Measurements from ENCODE around the gene TMEM178B. TPM values are rescaled to one million over a fixed set of nuclear protein-coding genes. Genes with fewer than 3 reads are reported as not detected.

The TMEM178B gene
- total and polyA plus RNA-seq, 2 of the 4 experiments (the other 2 are of a cell fraction), result under 0.01 to 0.05 TPM

DNA sequence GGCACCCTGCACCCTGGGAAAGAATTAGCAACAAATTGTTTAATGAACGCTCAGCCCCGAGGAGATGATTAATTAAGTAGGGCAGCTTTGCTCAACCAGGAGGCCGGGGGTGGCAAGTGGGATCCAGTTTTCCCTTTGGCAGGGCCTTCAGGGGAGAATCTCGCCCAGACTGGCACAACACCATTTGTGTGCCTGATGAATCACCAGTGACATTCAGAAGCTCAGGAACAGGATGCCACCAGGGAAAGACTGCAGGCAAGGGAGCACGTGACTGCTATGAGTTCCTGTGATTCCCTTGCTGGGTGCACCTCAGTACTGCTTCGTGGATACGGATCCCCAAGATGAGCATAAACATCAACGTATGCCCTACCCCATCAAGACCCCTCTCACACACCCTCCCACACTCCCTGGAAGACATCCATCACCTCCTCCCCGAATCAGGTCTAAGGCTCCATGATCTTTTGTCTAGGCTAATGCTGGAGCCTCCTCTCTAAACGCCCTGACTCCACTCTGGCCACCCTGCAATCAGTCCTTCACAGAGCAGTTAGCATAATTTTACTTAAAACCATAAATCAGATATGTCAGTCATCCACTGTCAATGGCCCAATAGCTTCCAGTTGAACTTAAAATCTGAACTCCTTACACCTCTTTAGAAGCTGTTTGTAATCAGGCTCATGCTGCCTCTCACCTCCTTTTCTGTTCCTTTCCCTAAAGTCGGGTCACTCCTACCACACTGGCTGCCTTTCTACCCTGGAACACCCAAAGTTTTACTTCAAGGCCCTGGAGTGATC, 368.2 kb downstream of the TMEM178B start:
- CTCF ChIA-PET, result no interaction called here
- no peak for TF ChIP-seq CEBPB (IDR thresholded peaks at IDR 0.05; ENCODE audit: low read depth, low read length)
- no peak for TF ChIP-seq RAD21 (IDR thresholded peaks at IDR 0.05; ENCODE audit: low read length)
- no peak for TF ChIP-seq BHLHE40 (IDR thresholded peaks at IDR 0.05; ENCODE audit: low read depth, low read length)
- TF ChIP-seq RCOR1 (IDR thresholded peaks at IDR 0.05; ENCODE audit: insufficient replicate concordance, low read length), result no peak
- no peak for TF ChIP-seq POLR2A (IDR thresholded peaks at IDR 0.05; ENCODE audit: low read depth, low read length)
- no peak for TF ChIP-seq RFX5 (IDR thresholded peaks at IDR 0.05; ENCODE audit: low read depth, low read length)
- no peak for TF ChIP-seq CHD1 (IDR thresholded peaks at IDR 0.05; ENCODE audit: low read depth, low read length)
- no peak for TF ChIP-seq FOS (IDR thresholded peaks at IDR 0.05; ENCODE audit: low read depth, low read length)
- TF ChIP-seq, protein P1, sequence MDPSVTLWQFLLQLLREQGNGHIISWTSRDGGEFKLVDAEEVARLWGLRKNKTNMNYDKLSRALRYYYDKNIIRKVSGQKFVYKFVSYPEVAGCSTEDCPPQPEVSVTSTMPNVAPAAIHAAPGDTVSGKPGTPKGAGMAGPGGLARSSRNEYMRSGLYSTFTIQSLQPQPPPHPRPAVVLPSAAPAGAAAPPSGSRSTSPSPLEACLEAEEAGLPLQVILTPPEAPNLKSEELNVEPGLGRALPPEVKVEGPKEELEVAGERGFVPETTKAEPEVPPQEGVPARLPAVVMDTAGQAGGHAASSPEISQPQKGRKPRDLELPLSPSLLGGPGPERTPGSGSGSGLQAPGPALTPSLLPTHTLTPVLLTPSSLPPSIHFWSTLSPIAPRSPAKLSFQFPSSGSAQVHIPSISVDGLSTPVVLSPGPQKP (IDR thresholded peaks at IDR 0.05; ENCODE audit: borderline replicate concordance, low read depth, low read length), result no peak
- no peak for TF ChIP-seq MAFK (IDR thresholded peaks at IDR 0.05; ENCODE audit: low read depth, low read length)
- no peak for TF ChIP-seq MAZ (IDR thresholded peaks at IDR 0.05; ENCODE audit: borderline replicate concordance, low read depth, low read length)
- TF ChIP-seq SMC3 (IDR thresholded peaks at IDR 0.05; ENCODE audit: low read depth, low read length), result no peak
- TF ChIP-seq MXI1 (IDR thresholded peaks at IDR 0.05; ENCODE audit: borderline replicate concordance, low read depth, low read length), result no peak
- TF ChIP-seq, protein P2, sequence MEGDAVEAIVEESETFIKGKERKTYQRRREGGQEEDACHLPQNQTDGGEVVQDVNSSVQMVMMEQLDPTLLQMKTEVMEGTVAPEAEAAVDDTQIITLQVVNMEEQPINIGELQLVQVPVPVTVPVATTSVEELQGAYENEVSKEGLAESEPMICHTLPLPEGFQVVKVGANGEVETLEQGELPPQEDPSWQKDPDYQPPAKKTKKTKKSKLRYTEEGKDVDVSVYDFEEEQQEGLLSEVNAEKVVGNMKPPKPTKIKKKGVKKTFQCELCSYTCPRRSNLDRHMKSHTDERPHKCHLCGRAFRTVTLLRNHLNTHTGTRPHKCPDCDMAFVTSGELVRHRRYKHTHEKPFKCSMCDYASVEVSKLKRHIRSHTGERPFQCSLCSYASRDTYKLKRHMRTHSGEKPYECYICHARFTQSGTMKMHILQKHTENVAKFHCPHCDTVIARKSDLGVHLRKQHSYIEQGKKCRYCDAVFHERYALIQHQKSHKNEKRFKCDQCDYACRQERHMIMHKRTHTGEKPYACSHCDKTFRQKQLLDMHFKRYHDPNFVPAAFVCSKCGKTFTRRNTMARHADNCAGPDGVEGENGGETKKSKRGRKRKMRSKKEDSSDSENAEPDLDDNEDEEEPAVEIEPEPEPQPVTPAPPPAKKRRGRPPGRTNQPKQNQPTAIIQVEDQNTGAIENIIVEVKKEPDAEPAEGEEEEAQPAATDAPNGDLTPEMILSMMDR (conservative IDR thresholded peaks at IDR 0.05; ENCODE audit: low read depth, low read length), result no peak
- TF ChIP-seq, protein P3, sequence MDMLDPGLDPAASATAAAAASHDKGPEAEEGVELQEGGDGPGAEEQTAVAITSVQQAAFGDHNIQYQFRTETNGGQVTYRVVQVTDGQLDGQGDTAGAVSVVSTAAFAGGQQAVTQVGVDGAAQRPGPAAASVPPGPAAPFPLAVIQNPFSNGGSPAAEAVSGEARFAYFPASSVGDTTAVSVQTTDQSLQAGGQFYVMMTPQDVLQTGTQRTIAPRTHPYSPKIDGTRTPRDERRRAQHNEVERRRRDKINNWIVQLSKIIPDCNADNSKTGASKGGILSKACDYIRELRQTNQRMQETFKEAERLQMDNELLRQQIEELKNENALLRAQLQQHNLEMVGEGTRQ (IDR thresholded peaks at IDR 0.05; ENCODE audit: low read depth, low read length), result no peak
- TF ChIP-seq NFE2L2 (IDR thresholded peaks at IDR 0.05; ENCODE audit: low read depth, low read length), result no peak

More for the DNA sequence above, 368.2 kb downstream of the TMEM178B start:
- Histone ChIP-seq H3K79me1 (ENCODE audit: low read depth in 1 of 2, low read length in 2 of 2) (no peaks in the 10 kb centered on the region), H2AK9ac (replicated peaks; ENCODE audit: low read depth, low read length, poor library complexity) (no peak overlapping the region), H4K5ac (ENCODE audit: low read depth, low read length) (no peak overlapping the region), H2BK20ac (ENCODE audit: low read depth, low read length) (no peak overlapping the region), H3K9me1 (ENCODE audit: insufficient read depth, low read length) (no peaks in the 10 kb centered on the region), H3K9ac (ENCODE audit: low read depth, low read length) (no peak overlapping the region), H3K23ac (ENCODE audit: low read depth, low read length) (no peak overlapping the region), H3K18ac (ENCODE audit: low read depth, low read length) (no peak overlapping the region), H4K20me1 (ENCODE audit: insufficient read depth, low read length) (no peaks in the 10 kb centered on the region), H3K4ac (ENCODE audit: low read depth, low read length) (no peak overlapping the region), H3K14ac (replicated peaks; ENCODE audit: low read depth, low read length) (no peak overlapping the region), H2AFZ (replicated peaks; ENCODE audit: low read length, poor library complexity) (no peak overlapping the region), H3K4me3 (ENCODE audit: insufficient read depth, low read depth, low read length) (no peak overlapping the region), H4K91ac (ENCODE audit: insufficient read depth, low read depth, low read length) (no peak overlapping the region), H3K36me3 (ENCODE audit: control insufficient read depth, insufficient read depth, low read length) (no peaks in the 10 kb centered on the region), H2BK120ac (ENCODE audit: low read depth, low read length) (no peak overlapping the region), H3K27ac (ENCODE audit: insufficient read depth, low read length) (no peak overlapping the region), H4K8ac (ENCODE audit: low read depth in 2 of 2, low read length in 2 of 2) (no peak overlapping the region), H3K27me3 (ENCODE audit: control insufficient read depth, insufficient read depth, low read length) (no peaks in the 10 kb centered on the region), H2BK15ac (ENCODE audit: low read depth, low read length) (no peak overlapping the region), H2BK5ac (ENCODE audit: low read depth, low read length, poor library complexity, severe bottlenecking) (no peak overlapping the region), H3K4me1 (ENCODE audit: control insufficient read depth, insufficient read depth, low read length) (no peaks in the 10 kb centered on the region), H3K4me2 (ENCODE audit: low read depth, low read length) (no peak overlapping the region), H3K9me3 (ENCODE audit: control insufficient read depth, insufficient read depth, low read length) (peaks cover 9% of the 10 kb centered on the region; the same call in 1 of the 2 replicates), H2AK5ac (ENCODE audit: low read depth, low read length) (no peak overlapping the region), H3K56ac (ENCODE audit: extremely low read depth, insufficient read depth, low read length) (no peak overlapping the region)
- DNase-seq (no peak), ATAC-seq (ENCODE audit: low read depth) (no peak)
- intact Hi-C loops (cut with micrococcal nuclease) (no loop called here), dilution Hi-C loops (cut with HindIII; ENCODE audit: low sequenced_read_pairs, unreplicated experiment) (no loop called here), in situ Hi-C loops (cut with MboI; ENCODE audit: low sequenced_read_pairs) (no loop called here)
- no TSS peak for BruUV-seq (replicated peaks)
- 43% methylated on average over 9 of the region's 11 CpGs; no CpG with 5 or more reads in 1 of the 2 experiments for WGBS, 2 experiments (ENCODE audit: extremely low coverage in 2 of 2, insufficient read length in 1 of 2)
- POLR2A ChIA-PET (ENCODE audit: unreplicated experiment), result no interaction called here

Data from IMR-90 (cell line).